Mesenchymal stem cell (in vitro differentiated cells and primary cell): ENCODE results near the gene PTH2R.
"Not testable (repeated sequence)": the region's sequence is repeated elsewhere in the genome, so short reads cannot be mapped to it uniquely, and the experiment has no call there.

ENCODE experiments used
- DNase-seq: peaks from one replicate; pipeline ENCODE4 v3.0.0-alpha.2; 2013
- H2AFZ ChIP-seq: one replicate; pipeline ENCODE4 v1.6.1; 2013; ENCODE audit warnings: low read depth, mild to moderate bottlenecking, control low read depth, inconsistent platforms, low read length, moderate library complexity
- H2AK5ac ChIP-seq: 2 replicates; pipeline ENCODE4 v1.6.1; 2013; ENCODE audit warnings: low read length, moderate library complexity, mild to moderate bottlenecking, inconsistent platforms; ENCODE audit not compliant: severe bottlenecking
- H2BK120ac ChIP-seq: one replicate; pipeline ENCODE4 v1.6.1; 2013; ENCODE audit warnings: low read depth, mild to moderate bottlenecking, inconsistent platforms, low read length, moderate library complexity
- H2BK12ac ChIP-seq, 2 experiments: one replicate each; pipeline ENCODE4 v1.6.1; 2013; ENCODE audit warnings: inconsistent platforms in 2 of 2, low read length in 2 of 2, mild to moderate bottlenecking in 2 of 2, moderate library complexity in 2 of 2, control low read depth in 1 of 2
- H2BK15ac ChIP-seq: one replicate; pipeline ENCODE4 v1.6.1; 2013; ENCODE audit warnings: mild to moderate bottlenecking, low read depth, inconsistent platforms; ENCODE audit not compliant: poor library complexity, severe bottlenecking
- H2BK5ac ChIP-seq: 2 replicates; pipeline ENCODE4 v1.6.1; 2013; ENCODE audit warnings: low read depth, mild to moderate bottlenecking, low read length, control low read depth, inconsistent platforms; ENCODE audit not compliant: poor library complexity, severe bottlenecking
- H3K14ac ChIP-seq, 2 experiments: one replicate each; pipeline ENCODE4 v1.6.1; 2013; ENCODE audit warnings: inconsistent platforms in 2 of 2, low read length in 2 of 2, control low read depth in 1 of 2, mild to moderate bottlenecking in 1 of 2, moderate library complexity in 1 of 2
- H3K18ac ChIP-seq, 2 experiments: one replicate each; pipeline ENCODE4 v1.6.1; 2013; ENCODE audit warnings: inconsistent platforms in 2 of 2, low read length in 2 of 2, control low read depth in 1 of 2, low read depth in 1 of 2, mild to moderate bottlenecking in 1 of 2
- H3K23ac ChIP-seq, 2 experiments: one replicate each; pipeline ENCODE4 v1.6.1; 2013; ENCODE audit warnings: inconsistent platforms in 2 of 2, low read length in 2 of 2, mild to moderate bottlenecking in 2 of 2, moderate library complexity in 2 of 2, control low read depth in 1 of 2
- H3K27ac ChIP-seq: 2 replicates; pipeline ENCODE4 v1.5.1; 2013; ENCODE audit warnings: mild to moderate bottlenecking, moderate library complexity, low read length, control low read depth, inconsistent platforms; ENCODE audit not compliant: poor library complexity, severe bottlenecking
- H3K27me3 ChIP-seq, 2 experiments: 2 replicates each; pipeline versions ENCODE4 v1.6.1 to v1.7.0; 2013; ENCODE audit warnings: low read length in 2 of 2, mild to moderate bottlenecking in 2 of 2, moderate library complexity in 2 of 2, control low read depth in 1 of 2, inconsistent platforms in 1 of 2; ENCODE audit not compliant: control insufficient read depth in 1 of 2, insufficient read depth in 1 of 2
- H3K36me3 ChIP-seq, 2 experiments: 2 replicates each; pipeline versions ENCODE4 v1.6.1 to v1.7.0; 2013; ENCODE audit warnings: low read length in 2 of 2, control low read depth in 1 of 2, inconsistent platforms in 1 of 2, low read depth in 1 of 2, mild to moderate bottlenecking in 1 of 2; ENCODE audit not compliant: insufficient read depth in 2 of 2, control insufficient read depth in 1 of 2
- H3K4ac ChIP-seq, 2 experiments: one replicate each; pipeline ENCODE4 v1.6.1; 2013; ENCODE audit warnings: inconsistent platforms in 2 of 2, low read length in 2 of 2, mild to moderate bottlenecking in 2 of 2, moderate library complexity in 2 of 2, control low read depth in 1 of 2, low read depth in 1 of 2
- H3K4me1 ChIP-seq: 2 replicates; pipeline ENCODE4 v1.6.1; 2013; ENCODE audit warnings: low read depth, low read length, control low read depth; ENCODE audit not compliant: control insufficient read depth, insufficient read depth
- H3K4me2 ChIP-seq: 2 replicates; pipeline ENCODE4 v1.6.1; 2013; ENCODE audit warnings: low read length, mild to moderate bottlenecking, inconsistent platforms; ENCODE audit not compliant: poor library complexity, severe bottlenecking
- H3K4me3 ChIP-seq, 2 experiments: 2 replicates each; pipeline versions ENCODE4 v1.5.1 to v1.7.0; 2013; ENCODE audit warnings: low read length in 2 of 2, mild to moderate bottlenecking in 2 of 2, control low read depth in 1 of 2, low read depth in 1 of 2; ENCODE audit not compliant: insufficient read depth in 1 of 2
- H3K79me1 ChIP-seq: replicated peaks from 2 replicates; pipeline ENCODE4 v1.6.1; 2013; ENCODE audit warnings: mild to moderate bottlenecking, control low read depth, low read length, inconsistent platforms; ENCODE audit not compliant: poor library complexity, severe bottlenecking
- H3K9ac ChIP-seq: 2 replicates; pipeline ENCODE4 v1.7.0; 2013; ENCODE audit warnings: mild to moderate bottlenecking, low read length, moderate library complexity
- H3K9me3 ChIP-seq: 2 replicates; pipeline ENCODE4 v1.7.0; 2013; ENCODE audit warnings: mild to moderate bottlenecking, low read length; ENCODE audit not compliant: control insufficient read depth
- H4K8ac ChIP-seq: one replicate; pipeline ENCODE4 v1.6.1; 2013; ENCODE audit warnings: inconsistent platforms, mild to moderate bottlenecking, low read length, moderate library complexity
- H4K91ac ChIP-seq: one replicate; pipeline ENCODE4 v1.6.1; 2013; ENCODE audit warnings: mild to moderate bottlenecking, low read length, inconsistent platforms
- WGBS: methylation state at CpG from one replicate; pipeline ENCODE4 v1.1.7; 2013; ENCODE audit warnings: mixed read lengths; 5-methylcytosine and 5-hydroxymethylcytosine counted together

Gene PTH2R

DNA sequence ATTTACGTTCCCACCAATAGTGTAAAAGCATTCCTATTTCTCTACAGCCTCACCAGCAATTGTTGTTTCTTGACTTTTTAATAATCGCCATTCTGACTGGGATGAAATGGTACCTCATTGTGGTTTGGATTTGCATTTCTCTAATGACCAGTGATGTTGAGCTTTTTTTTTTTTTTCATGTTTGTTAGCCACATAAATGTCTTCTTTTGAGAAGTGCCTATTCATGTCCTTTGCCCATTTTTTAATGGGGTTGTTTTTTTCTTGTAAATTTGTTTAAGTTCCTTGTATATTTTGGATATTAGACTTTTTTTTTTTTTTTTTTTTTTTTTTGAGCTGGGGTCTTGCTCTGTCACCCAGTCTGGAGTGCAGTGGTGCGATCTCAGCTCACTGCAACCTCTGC lies 98.8 kb downstream of the PTH2R start:
- H3K9me3 ChIP-seq, H3K4me3 ChIP-seq, DNase-seq, H2AK5ac ChIP-seq, H3K14ac ChIP-seq, H3K4ac ChIP-seq, H3K4me2 ChIP-seq, H3K9ac ChIP-seq, H2BK12ac ChIP-seq, H3K27ac ChIP-seq, H3K18ac ChIP-seq, H2BK5ac ChIP-seq, H3K36me3 ChIP-seq, H3K79me1 ChIP-seq, H4K91ac ChIP-seq, H3K27me3 ChIP-seq, H2BK15ac ChIP-seq, H3K23ac ChIP-seq, H4K8ac ChIP-seq, H2AFZ ChIP-seq, H2BK120ac ChIP-seq, H3K4me1 ChIP-seq: not testable (repeated sequence)
- WGBS = 67% methylated on average over 3 of the region's 3 CpGs

DNA sequence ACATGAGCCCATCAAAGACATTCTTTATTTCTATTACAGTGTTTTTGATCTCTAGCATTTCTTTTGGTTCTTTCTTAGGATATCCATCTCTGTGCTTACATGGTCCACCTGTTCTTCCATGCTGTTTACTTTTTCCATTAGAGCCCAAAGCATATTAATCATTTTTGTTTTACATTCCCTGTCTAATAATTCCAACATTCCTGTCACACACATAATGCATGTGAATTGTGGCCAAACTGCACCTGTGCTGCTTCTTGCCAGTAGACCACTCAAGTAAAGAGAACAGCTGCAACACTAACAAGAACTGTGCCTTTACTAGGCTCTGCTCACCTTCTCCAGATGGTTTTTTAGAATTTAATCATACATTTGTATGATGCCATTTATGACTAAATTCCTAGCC lies 103.0 kb downstream of the PTH2R start:
- Histone ChIP-seq H2BK120ac (no peak overlapping the region), H3K4me3 (no peak overlapping the region), H3K27ac (no peak overlapping the region), H3K23ac (no peak overlapping the region), H2BK5ac (no peak overlapping the region), H3K9ac (no peak overlapping the region), H2AFZ (no peak overlapping the region), H2BK15ac (no peak overlapping the region), H3K4ac (no peak overlapping the region), H4K8ac (no peak overlapping the region), H4K91ac (no peak overlapping the region), H3K27me3 (no peaks in the 10 kb centered on the region), H2BK12ac (no peak overlapping the region), H2AK5ac (no peak overlapping the region), H3K9me3 (no peaks in the 10 kb centered on the region), H3K4me1 (no peaks in the 10 kb centered on the region), H3K79me1 (no peaks in the 10 kb centered on the region), H3K4me2 (no peak overlapping the region), H3K14ac (no peak overlapping the region), H3K36me3 (no peaks in the 10 kb centered on the region), H3K18ac (no peak overlapping the region)
- DNase-seq = no peak

DNA sequence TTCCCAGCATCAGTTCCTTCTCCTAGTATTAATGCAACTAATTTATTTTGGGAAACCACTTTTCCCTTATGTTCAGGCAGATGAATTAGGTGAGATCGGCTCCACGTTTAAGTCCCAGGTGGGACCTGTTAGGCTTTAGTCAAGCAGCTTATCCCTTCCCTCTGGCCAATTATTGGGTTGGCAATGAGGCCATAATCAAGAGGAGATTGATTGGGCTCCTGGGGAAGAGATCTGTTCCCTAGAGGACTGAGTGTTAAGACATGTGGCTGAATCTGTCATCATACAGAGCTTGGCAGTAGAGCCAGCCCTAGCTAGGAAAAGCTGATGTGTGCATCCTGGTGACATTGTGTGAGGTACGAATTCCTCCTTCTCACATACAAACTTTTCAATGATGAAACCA lies 104.4 kb downstream of the PTH2R start:
- Histone ChIP-seq H2BK15ac (no peak overlapping the region), H2BK12ac (no peak overlapping the region), H3K27ac (no peak overlapping the region), H4K91ac (no peak overlapping the region), H3K4me2 (no peak overlapping the region), H3K27me3 (no peaks in the 10 kb centered on the region), H3K4me1 (no peaks in the 10 kb centered on the region), H3K23ac (peak overlapping the region in 1 of 2 experiments; percentile 34), H3K4me3 (no peak overlapping the region), H3K79me1 (no peaks in the 10 kb centered on the region), H4K8ac (no peak overlapping the region), H3K18ac (no peak overlapping the region), H3K36me3 (no peaks in the 10 kb centered on the region), H2AFZ (no peak overlapping the region), H3K4ac (no peak overlapping the region), H3K9ac (no peak overlapping the region), H3K14ac (no peak overlapping the region), H2BK5ac (no peak overlapping the region), H3K9me3 (peaks cover 5% of the 10 kb centered on the region), H2AK5ac (no peak overlapping the region), H2BK120ac (no peak overlapping the region)
- DNase-seq = no peak
- 84% methylated on average over 2 of the region's 3 CpGs for WGBS

DNA sequence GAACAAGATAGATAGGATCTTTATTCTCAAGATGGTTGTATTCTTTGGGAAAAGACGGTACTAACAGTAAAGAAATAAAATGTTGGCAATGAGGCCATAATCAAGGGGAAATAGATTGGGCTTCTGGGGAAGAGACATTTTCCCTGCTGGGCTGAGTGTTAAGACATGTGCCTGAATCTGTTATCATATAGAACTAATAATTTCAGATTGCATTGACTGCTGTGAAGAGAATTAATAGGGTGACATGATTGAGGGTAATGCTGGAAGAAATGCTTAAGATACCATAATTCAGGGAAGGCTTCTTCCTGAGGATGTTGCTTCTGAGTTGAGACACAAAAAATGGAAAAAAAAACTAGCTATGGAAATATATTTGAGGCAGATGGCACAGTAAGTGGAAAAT lies 105.0 kb downstream of the PTH2R start:
- peaks cover 5% of the 10 kb centered on the region for H3K9me3 ChIP-seq
- H4K8ac ChIP-seq = no peak overlapping the region
- H3K4ac ChIP-seq = no peak overlapping the region
- no peak overlapping the region for H3K9ac ChIP-seq
- 63% methylated on average over 1 of the region's 1 CpG for WGBS
- no peak overlapping the region for H2BK120ac ChIP-seq
- H3K4me3 ChIP-seq = no peak overlapping the region
- H3K27me3 ChIP-seq = no peaks in the 10 kb centered on the region
- no peak overlapping the region for H2BK12ac ChIP-seq
- H3K36me3 ChIP-seq = no peaks in the 10 kb centered on the region
- no peak overlapping the region for H3K18ac ChIP-seq
- H3K14ac ChIP-seq = no peak overlapping the region
- no peak overlapping the region for H2AK5ac ChIP-seq
- no peak for DNase-seq
- H3K79me1 ChIP-seq = no peaks in the 10 kb centered on the region
- no peak overlapping the region for H3K23ac ChIP-seq
- H3K4me2 ChIP-seq = no peak overlapping the region
- H2BK5ac ChIP-seq = no peak overlapping the region
- no peak overlapping the region for H2BK15ac ChIP-seq
- H2AFZ ChIP-seq = no peak overlapping the region
- H3K4me1 ChIP-seq = no peaks in the 10 kb centered on the region
- H4K91ac ChIP-seq = no peak overlapping the region
- H3K27ac ChIP-seq = no peak overlapping the region
